ENCODE measurements around the gene TCP10L.
"Not testable (repeated sequence)": the region's sequence is repeated elsewhere in the genome, so short reads cannot be mapped to it uniquely, and the experiment has no call there.

Gene TCP10L

GRCh38 chr21:32585042-32585710, at the start of gene TCP10L:
TCP10L (minus strand) TSS chr21:32585523; CDS start chr21:32584304, 1,219 bp downstream.
- no peaks in the 10 kb centered on the region for H3K27me3 ChIP-seq (ENCODE audit: insufficient read depth, insufficient read length)
- H3K36me3 ChIP-seq (ENCODE audit: insufficient read depth, insufficient read length, low read length) = peaks cover 6% of the 10 kb centered on the region
- H3K9me3 ChIP-seq (ENCODE audit: insufficient read depth, low read length) = no peaks in the 10 kb centered on the region
- no peak within 1 kb of the TSS for H3K9ac ChIP-seq (ENCODE audit: insufficient read length, low read depth)
- H3K4me1 ChIP-seq (ENCODE audit: insufficient read depth, insufficient read length) = no peaks in the 10 kb centered on the region
- DNase-seq (ENCODE audit: low read depth, low spot score) = no peak
- TF ChIP-seq ZNF274 (IDR thresholded peaks at IDR 0.05; ENCODE audit: low read depth, low read length) = no peak
- TF ChIP-seq YY1 (IDR thresholded peaks at IDR 0.05; ENCODE audit: insufficient read depth, insufficient read length) = no peak
- no peak for TF ChIP-seq SUZ12 (IDR thresholded peaks at IDR 0.05; ENCODE audit: extremely low read depth, insufficient read depth, insufficient read length)
- no peak within 1 kb of the TSS for H3K4me3 ChIP-seq (ENCODE audit: insufficient read length, low read depth)

- Histone ChIP-seq H3K36me3 (ENCODE audit: insufficient read depth, insufficient read length, low read length) (peaks cover 12% of the 10 kb centered on the region), H3K9ac (ENCODE audit: insufficient read length, low read depth) (no peak overlapping the region), H3K4me1 (ENCODE audit: insufficient read depth, insufficient read length) (no peaks in the 10 kb centered on the region), H3K27me3 (ENCODE audit: insufficient read depth, insufficient read length) (no peaks in the 10 kb centered on the region), H3K9me3 (ENCODE audit: insufficient read depth, low read length) (0 out of 2 replicates have a peak, but pooled peaks cover 7% of the 10 kb centered on the region), H3K4me3 (ENCODE audit: insufficient read length, low read depth) (no peak overlapping the region)
- DNase-seq (ENCODE audit: low read depth, low spot score) = no peak
- TF ChIP-seq YY1 (IDR thresholded peaks at IDR 0.05; ENCODE audit: insufficient read depth, insufficient read length) (no peak), ZNF274 (IDR thresholded peaks at IDR 0.05; ENCODE audit: low read depth, low read length) (no peak), SUZ12 (IDR thresholded peaks at IDR 0.05; ENCODE audit: extremely low read depth, insufficient read depth, insufficient read length) (no peak)
Measured at GRCh38 chr21:32626621-32627196, 41.4 kb upstream of the TCP10L start.

GRCh38 chr21:32618218-32618617, 32.9 kb upstream of the TCP10L start:
- H3K9ac ChIP-seq (ENCODE audit: insufficient read length, low read depth); DNase-seq (ENCODE audit: low read depth, low spot score); H3K27me3 ChIP-seq (ENCODE audit: insufficient read depth, insufficient read length); H3K4me3 ChIP-seq (ENCODE audit: insufficient read length, low read depth); H3K36me3 ChIP-seq (ENCODE audit: insufficient read depth, insufficient read length, low read length); H3K9me3 ChIP-seq (ENCODE audit: insufficient read depth, low read length); H3K4me1 ChIP-seq (ENCODE audit: insufficient read depth, insufficient read length): not testable (repeated sequence)

GRCh38 chr21:32613436-32614043, 28.2 kb upstream of the TCP10L start:
- Histone ChIP-seq H3K4me3 (ENCODE audit: insufficient read length, low read depth) (peak overlapping the region; percentile 99), H3K9me3 (ENCODE audit: insufficient read depth, low read length) (no peaks in the 10 kb centered on the region), H3K27me3 (ENCODE audit: insufficient read depth, insufficient read length) (no peaks in the 10 kb centered on the region), H3K9ac (ENCODE audit: insufficient read length, low read depth) (peak overlapping the region; percentile 99), H3K4me1 (ENCODE audit: insufficient read depth, insufficient read length) (no peaks in the 10 kb centered on the region), H3K36me3 (ENCODE audit: insufficient read depth, insufficient read length, low read length) (peaks cover 20% of the 10 kb centered on the region)
- DNase-seq (ENCODE audit: low read depth, low spot score) = no peak
- TF ChIP-seq YY1 (IDR thresholded peaks at IDR 0.05; ENCODE audit: insufficient read depth, insufficient read length) = no peak
- no peak for TF ChIP-seq SUZ12 (IDR thresholded peaks at IDR 0.05; ENCODE audit: extremely low read depth, insufficient read depth, insufficient read length)
- TF ChIP-seq ZNF274 (IDR thresholded peaks at IDR 0.05; ENCODE audit: low read depth, low read length) = no peak

DNA sequence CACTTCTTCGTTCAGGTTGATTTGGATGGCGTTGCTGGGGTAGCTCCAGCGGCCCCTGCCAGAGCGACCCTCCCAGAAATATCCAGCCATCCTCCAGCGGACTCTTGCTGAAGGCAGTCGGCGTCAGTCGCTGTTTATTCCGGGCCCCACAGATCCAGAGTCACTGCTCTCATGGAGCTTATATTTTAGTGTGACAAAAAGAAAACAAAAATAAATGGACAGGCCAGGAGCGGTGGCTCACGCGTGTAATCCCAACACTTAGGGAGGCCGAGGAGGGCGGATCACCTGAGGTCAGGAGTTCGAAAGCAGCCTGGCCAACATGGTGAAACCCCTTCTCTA, 27.6 kb upstream of the TCP10L start:
- TF ChIP-seq SUZ12 (IDR thresholded peaks at IDR 0.05; ENCODE audit: extremely low read depth, insufficient read depth, insufficient read length) = no peak
- no peak for TF ChIP-seq ZNF274 (IDR thresholded peaks at IDR 0.05; ENCODE audit: low read depth, low read length)
- TF ChIP-seq YY1 (IDR thresholded peaks at IDR 0.05; ENCODE audit: insufficient read depth, insufficient read length) = no peak
- DNase-seq (ENCODE audit: low read depth, low spot score) = no peak
- H3K9ac ChIP-seq (ENCODE audit: insufficient read length, low read depth) = peak overlapping the region; percentile 99

GRCh38 chr21:32612075-32612998, 27.0 kb upstream of the TCP10L start, which contains the start of gene CFAP298:
CFAP298 (minus strand) TSS chr21:32612377; CDS start chr21:32612243, 134 bp downstream.
- DNase-seq (ENCODE audit: low read depth, low spot score) = peak; percentile 81
- Histone ChIP-seq H3K36me3 (ENCODE audit: insufficient read depth, insufficient read length, low read length) (peaks cover 30% of the 10 kb centered on the region), H3K9me3 (ENCODE audit: insufficient read depth, low read length) (no peaks in the 10 kb centered on the region), H3K27me3 (ENCODE audit: insufficient read depth, insufficient read length) (no peaks in the 10 kb centered on the region), H3K9ac (ENCODE audit: insufficient read length, low read depth) (peak within 1 kb of the TSS; percentile 99), H3K4me3 (ENCODE audit: insufficient read length, low read depth) (peak within 1 kb of the TSS; percentile 99), H3K4me1 (ENCODE audit: insufficient read depth, insufficient read length) (no peaks in the 10 kb centered on the region)
- TF ChIP-seq SUZ12 (IDR thresholded peaks at IDR 0.05; ENCODE audit: extremely low read depth, insufficient read depth, insufficient read length) (no peak), ZNF274 (IDR thresholded peaks at IDR 0.05; ENCODE audit: low read depth, low read length) (no peak), YY1 (IDR thresholded peaks at IDR 0.05; ENCODE audit: insufficient read depth, insufficient read length) (no peak)

More for the DNA sequence above, 27.6 kb upstream of the TCP10L start:
- Histone ChIP-seq H3K4me1 (ENCODE audit: insufficient read depth, insufficient read length) (no peaks in the 10 kb centered on the region), H3K4me3 (ENCODE audit: insufficient read length, low read depth) (peak overlapping the region; percentile 99), H3K9me3 (ENCODE audit: insufficient read depth, low read length) (no peaks in the 10 kb centered on the region), H3K36me3 (ENCODE audit: insufficient read depth, insufficient read length, low read length) (peaks cover 24% of the 10 kb centered on the region), H3K27me3 (ENCODE audit: insufficient read depth, insufficient read length) (no peaks in the 10 kb centered on the region)

Data from NT2/D1 (cell line).